ENCODE results near the gene CIITA. TPM values are rescaled to one million over a fixed set of nuclear protein-coding genes. Genes with fewer than 3 reads are reported as not detected.

The CIITA gene
- total RNA-seq, 2 donors from 2014 or later = 6.5 to 6.6 TPM

- 67 to 71% methylated on average over 7 of the region's 7 CpGs for WGBS, 2 donors
- no peak for ATAC-seq
- TF ChIP-seq CTCF (IDR thresholded peaks at IDR 0.05) = no peak
- TF ChIP-seq POLR2A (IDR thresholded peaks at IDR 0.05) = no peak
- Histone ChIP-seq H3K4me1 (peaks cover 6% of the 10 kb centered on the region), H3K9me3 (no peaks in the 10 kb centered on the region), H3K4me3 (no peak overlapping the region), H3K36me3 (replicated peaks in 1 of 2; ENCODE audit: insufficient read depth in 1 of 2, low read depth in 2 of 2) (no peaks in the 10 kb centered on the region), H3K27me3 (no peaks in the 10 kb centered on the region), H3K27ac (no peak overlapping the region)
- no peak for DNase-seq
- intact Hi-C loops (cut with DNase I) = no loop called here
Measured at GRCh38 chr16:10954903-10955302, 77.9 kb downstream of the CIITA start.

- ATAC-seq = no peak
- WGBS, 2 donors = 69 to 78% methylated on average over 6 of the region's 6 CpGs
- no peak for DNase-seq
- no peak for TF ChIP-seq CTCF (IDR thresholded peaks at IDR 0.05)
- TF ChIP-seq POLR2A (IDR thresholded peaks at IDR 0.05) = no peak
- Histone ChIP-seq H3K36me3 (replicated peaks in 1 of 2; ENCODE audit: insufficient read depth in 1 of 2, low read depth in 2 of 2) (peaks cover 0 to 1% of the 10 kb centered on the region in 2 donors), H3K27ac (no peak overlapping the region), H3K4me1 (no peaks in the 10 kb centered on the region), H3K9me3 (no peaks in the 10 kb centered on the region), H3K27me3 (no peaks in the 10 kb centered on the region), H3K4me3 (no peak overlapping the region)
- intact Hi-C loops (cut with DNase I) = no loop called here
Measured at GRCh38 chr16:10957771-10958482, 80.9 kb downstream of the CIITA start.

- no peak overlapping the region for H3K27ac ChIP-seq
- 91 to 97% methylated on average over 4 to 5 of the region's 5 CpGs for WGBS, 2 donors
- H3K36me3 ChIP-seq (replicated peaks in 1 of 2; ENCODE audit: insufficient read depth in 1 of 2, low read depth in 2 of 2) = peaks cover 0 to 4% of the 10 kb centered on the region in 2 donors
Measured at GRCh38 chr16:10959161-10959560, 82.2 kb downstream of the CIITA start.

GRCh38 chr16:10961231-10961630 is 84.2 kb downstream of the CIITA start:
- Histone ChIP-seq H3K27me3 (no peaks in the 10 kb centered on the region), H3K4me3 (no peak overlapping the region), H3K4me1 (peaks cover 4% of the 10 kb centered on the region), H3K27ac (no peak overlapping the region), H3K9me3 (no peaks in the 10 kb centered on the region), H3K36me3 (replicated peaks in 1 of 2; ENCODE audit: insufficient read depth in 1 of 2, low read depth in 2 of 2) (peaks cover 0 to 4% of the 10 kb centered on the region in 2 donors)
- DNase-seq = no peak
- intact Hi-C loops (cut with DNase I) = loop anchor here (10.0 kb wide), 1 partner anchor 304 kb away; the partner anchor contains the start of gene TNP2
- ATAC-seq = no peak
- TF ChIP-seq CTCF (IDR thresholded peaks at IDR 0.05) = no peak
- TF ChIP-seq POLR2A (IDR thresholded peaks at IDR 0.05) = no peak
- 76 to 80% methylated on average over 7 of the region's 7 CpGs for WGBS, 2 donors

More at GRCh38 chr16:10959161-10959560, 82.2 kb downstream of the CIITA start:
- no peaks in the 10 kb centered on the region for H3K27me3 ChIP-seq
- no peak overlapping the region for H3K4me3 ChIP-seq
- no peak for ATAC-seq
- no peaks in the 10 kb centered on the region for H3K9me3 ChIP-seq
- intact Hi-C loops (cut with DNase I) = no loop called here
- no peak for TF ChIP-seq POLR2A (IDR thresholded peaks at IDR 0.05)
- TF ChIP-seq CTCF (IDR thresholded peaks at IDR 0.05) = no peak
- no peak for DNase-seq
- peaks cover 1% of the 10 kb centered on the region for H3K4me1 ChIP-seq
